ENCODE results near the gene IL6ST. TPM values are rescaled to one million over a fixed set of nuclear protein-coding genes. Genes with fewer than 3 reads are reported as not detected.

Gene IL6ST
- total RNA-seq, 1 experiment from 2014 or later: 39.8 TPM

DNA sequence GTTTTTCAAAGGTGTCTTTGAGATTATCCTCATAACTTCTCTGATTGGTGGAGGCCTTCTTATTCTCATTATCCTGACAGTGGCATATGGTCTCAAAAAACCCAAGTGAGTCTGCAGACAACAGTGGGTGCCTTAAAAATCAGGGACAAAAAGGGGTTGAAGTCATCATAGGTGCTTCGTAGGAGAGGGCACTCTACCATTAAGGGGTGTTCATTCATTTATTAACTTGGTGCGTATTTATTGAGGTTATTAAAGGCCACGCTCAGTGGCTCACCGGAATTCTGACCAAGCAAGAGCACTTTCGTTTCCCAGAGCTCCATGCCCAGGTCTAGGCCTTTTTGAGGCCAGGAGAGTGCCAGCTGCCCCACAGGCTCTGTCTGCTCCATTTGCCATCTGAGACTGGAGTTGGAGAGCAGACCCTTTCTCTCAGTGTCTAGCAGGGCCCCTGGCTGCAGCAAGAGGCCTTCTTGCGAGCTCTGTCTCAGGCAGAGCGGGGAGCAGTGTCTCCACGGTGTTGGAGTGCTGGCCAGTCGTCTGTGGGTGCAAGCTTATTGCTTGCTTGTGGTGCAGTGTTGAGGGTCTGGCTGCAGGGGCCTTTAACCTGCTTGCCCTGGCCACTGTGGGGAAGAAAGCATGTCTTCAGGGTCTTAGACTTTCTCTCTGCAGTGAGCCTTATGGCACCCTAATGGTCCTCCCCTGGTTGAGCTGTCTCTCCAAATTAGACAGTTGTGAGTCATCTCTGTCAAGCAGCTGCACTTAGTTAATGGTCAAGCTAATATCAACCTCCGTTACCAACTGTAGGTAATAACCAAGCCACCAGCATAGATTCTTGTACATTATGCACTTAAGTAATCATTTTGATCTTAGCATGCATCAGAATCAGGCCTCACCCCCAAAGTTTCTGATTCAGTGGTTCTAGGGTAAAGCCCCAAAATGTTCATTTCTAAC, 81.0 kb downstream of the IL6ST start:
- TF ChIP-seq EZH2 (IDR thresholded peaks at IDR 0.05; ENCODE audit: borderline replicate concordance, low read depth, low read length, poor library complexity, severe bottlenecking): no peak
- TF ChIP-seq, protein P1, sequence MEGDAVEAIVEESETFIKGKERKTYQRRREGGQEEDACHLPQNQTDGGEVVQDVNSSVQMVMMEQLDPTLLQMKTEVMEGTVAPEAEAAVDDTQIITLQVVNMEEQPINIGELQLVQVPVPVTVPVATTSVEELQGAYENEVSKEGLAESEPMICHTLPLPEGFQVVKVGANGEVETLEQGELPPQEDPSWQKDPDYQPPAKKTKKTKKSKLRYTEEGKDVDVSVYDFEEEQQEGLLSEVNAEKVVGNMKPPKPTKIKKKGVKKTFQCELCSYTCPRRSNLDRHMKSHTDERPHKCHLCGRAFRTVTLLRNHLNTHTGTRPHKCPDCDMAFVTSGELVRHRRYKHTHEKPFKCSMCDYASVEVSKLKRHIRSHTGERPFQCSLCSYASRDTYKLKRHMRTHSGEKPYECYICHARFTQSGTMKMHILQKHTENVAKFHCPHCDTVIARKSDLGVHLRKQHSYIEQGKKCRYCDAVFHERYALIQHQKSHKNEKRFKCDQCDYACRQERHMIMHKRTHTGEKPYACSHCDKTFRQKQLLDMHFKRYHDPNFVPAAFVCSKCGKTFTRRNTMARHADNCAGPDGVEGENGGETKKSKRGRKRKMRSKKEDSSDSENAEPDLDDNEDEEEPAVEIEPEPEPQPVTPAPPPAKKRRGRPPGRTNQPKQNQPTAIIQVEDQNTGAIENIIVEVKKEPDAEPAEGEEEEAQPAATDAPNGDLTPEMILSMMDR (conservative IDR thresholded peaks at IDR 0.05; ENCODE audit: low read depth, low read length): no peak
- Histone ChIP-seq H3K36me3 (ENCODE audit: insufficient read depth, low read length, poor library complexity, severe bottlenecking) (no peaks in the 10 kb centered on the region), H3K4me1 (ENCODE audit: insufficient read depth, low read length, poor library complexity, severe bottlenecking) (no peaks in the 10 kb centered on the region), H3K4me3 (ENCODE audit: low read depth, low read length, poor library complexity, severe bottlenecking) (no peak overlapping the region), H3K27me3 (replicated peaks; ENCODE audit: insufficient read depth, low read depth, low read length, poor library complexity) (no peaks in the 10 kb centered on the region), H3K27ac (ENCODE audit: low read depth, low read length, poor library complexity, severe bottlenecking) (no peak overlapping the region), H3K9me3 (ENCODE audit: low read depth, low read length, poor library complexity, severe bottlenecking) (no peaks in the 10 kb centered on the region)
- DNase-seq (ENCODE audit: low spot score): no peak
- POLR2A ChIA-PET (ENCODE audit: low non-redundant PET): no interaction called here
- intact Hi-C loops (cut with micrococcal nuclease; ENCODE audit: unreplicated experiment): no loop called here
- no TSS peak for BruUV-seq (replicated peaks)
- CTCF ChIA-PET: no interaction called here

DNA sequence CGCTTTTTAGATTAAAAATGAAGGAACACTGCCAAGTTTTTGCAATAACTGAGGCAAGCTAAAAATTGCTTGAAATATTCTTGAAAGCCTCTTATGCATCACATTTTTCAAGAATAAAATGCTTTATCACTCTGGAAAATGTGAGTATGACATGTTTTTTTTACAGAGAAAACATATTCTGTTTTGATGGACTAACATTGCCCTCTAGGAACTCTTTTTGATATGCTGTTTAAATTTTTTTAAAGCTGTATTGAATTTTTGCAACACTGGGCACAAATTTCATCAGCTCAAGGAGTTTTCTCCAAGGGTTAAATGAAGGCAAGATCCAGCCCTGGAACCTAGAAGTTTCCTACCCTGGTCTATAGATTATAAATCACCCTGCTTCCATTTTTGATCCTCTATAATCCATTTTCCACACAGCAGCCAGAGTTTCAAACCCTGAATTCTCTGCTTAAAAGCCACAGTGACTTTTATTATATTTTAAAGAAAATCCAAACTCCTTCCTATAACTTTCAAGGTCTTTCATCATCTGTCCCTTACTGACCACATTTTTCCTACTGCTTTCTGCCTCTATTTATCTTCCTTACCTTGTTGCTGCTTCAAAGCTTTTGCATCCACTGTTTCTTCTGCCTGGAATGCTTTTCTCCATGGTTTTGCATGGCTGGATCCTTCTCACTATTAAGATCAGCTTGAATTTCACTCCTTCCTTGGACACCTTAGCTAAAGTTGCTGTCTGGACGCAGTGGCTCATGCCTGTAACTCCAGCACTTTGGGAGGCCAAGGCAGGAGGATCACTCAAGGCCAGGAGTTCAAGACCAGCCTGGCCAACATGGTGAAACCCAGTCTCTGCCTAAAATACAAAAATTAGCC, 82.7 kb downstream of the IL6ST start:
- BruUV-seq (replicated peaks): no TSS peak
- no peak for DNase-seq (ENCODE audit: low spot score)
- POLR2A ChIA-PET (ENCODE audit: low non-redundant PET): interaction anchor here (0.7 kb wide), 1 partner anchor 428 kb away, joined by 3 read pairs; no protein-coding TSS in a partner anchor
- Histone ChIP-seq H3K27ac (ENCODE audit: low read depth, low read length, poor library complexity, severe bottlenecking) (no peak overlapping the region), H3K4me3 (ENCODE audit: low read depth, low read length, poor library complexity, severe bottlenecking) (no peak overlapping the region), H3K4me1 (ENCODE audit: insufficient read depth, low read length, poor library complexity, severe bottlenecking) (no peaks in the 10 kb centered on the region), H3K27me3 (replicated peaks; ENCODE audit: insufficient read depth, low read depth, low read length, poor library complexity) (no peaks in the 10 kb centered on the region), H3K36me3 (ENCODE audit: insufficient read depth, low read length, poor library complexity, severe bottlenecking) (no peaks in the 10 kb centered on the region), H3K9me3 (ENCODE audit: low read depth, low read length, poor library complexity, severe bottlenecking) (no peaks in the 10 kb centered on the region)
- intact Hi-C loops (cut with micrococcal nuclease; ENCODE audit: unreplicated experiment): no loop called here
- TF ChIP-seq, protein P1 (conservative IDR thresholded peaks at IDR 0.05; ENCODE audit: low read depth, low read length): no peak
- no peak for TF ChIP-seq EZH2 (IDR thresholded peaks at IDR 0.05; ENCODE audit: borderline replicate concordance, low read depth, low read length, poor library complexity, severe bottlenecking)
- CTCF ChIA-PET: no interaction called here

GRCh38 chr5:55908804-55909203, 86.0 kb downstream of the IL6ST start:
- POLR2A ChIA-PET (ENCODE audit: low non-redundant PET): no interaction called here
- intact Hi-C loops (cut with micrococcal nuclease; ENCODE audit: unreplicated experiment): no loop called here
- H3K36me3 ChIP-seq (ENCODE audit: insufficient read depth, low read length, poor library complexity, severe bottlenecking): no peaks in the 10 kb centered on the region
- H3K27ac ChIP-seq (ENCODE audit: low read depth, low read length, poor library complexity, severe bottlenecking): no peak overlapping the region
- no peaks in the 10 kb centered on the region for H3K27me3 ChIP-seq (replicated peaks; ENCODE audit: insufficient read depth, low read depth, low read length, poor library complexity)
- TF ChIP-seq EZH2 (IDR thresholded peaks at IDR 0.05; ENCODE audit: borderline replicate concordance, low read depth, low read length, poor library complexity, severe bottlenecking): no peak
- TF ChIP-seq, protein P1 (conservative IDR thresholded peaks at IDR 0.05; ENCODE audit: low read depth, low read length): no peak
- no peaks in the 10 kb centered on the region for H3K4me1 ChIP-seq (ENCODE audit: insufficient read depth, low read length, poor library complexity, severe bottlenecking)
- H3K4me3 ChIP-seq (ENCODE audit: low read depth, low read length, poor library complexity, severe bottlenecking): no peak overlapping the region
- DNase-seq (ENCODE audit: low spot score): no peak
- no peaks in the 10 kb centered on the region for H3K9me3 ChIP-seq (ENCODE audit: low read depth, low read length, poor library complexity, severe bottlenecking)
- no TSS peak for BruUV-seq (replicated peaks)
- CTCF ChIA-PET: no interaction called here

Data from A673 (cell line).